ENCODE results near the gene AQP3.
"Not testable (repeated sequence)": the region's sequence is repeated elsewhere in the genome, so short reads cannot be mapped to it uniquely, and the experiment has no call there.

AQP3 gene

DNA sequence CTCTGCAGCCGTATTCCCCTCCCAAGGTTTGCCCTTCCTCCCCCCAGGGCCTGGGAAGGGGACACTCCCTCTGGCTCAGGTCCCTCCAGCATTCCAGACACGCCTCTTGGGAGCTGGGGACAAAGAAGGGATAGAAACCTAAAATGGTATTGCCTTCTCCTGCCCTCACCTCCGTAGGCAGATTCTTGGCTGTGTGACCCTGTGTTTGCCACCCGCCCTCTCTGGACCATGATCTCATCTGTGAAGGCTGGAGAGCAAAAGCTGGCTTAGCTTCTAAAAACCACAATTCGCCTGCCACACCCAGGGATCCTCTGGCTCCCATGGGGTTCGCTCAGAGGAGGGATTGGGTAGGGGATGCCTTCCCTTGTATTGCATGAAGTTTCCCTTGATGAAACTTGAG, 7.7 kb downstream of the AQP3 start:
- DNase-seq, result no peak

GRCh38 chr9:33438926-33439680, 8.3 kb downstream of the AQP3 start:
- DNase-seq, result no peak

DNA sequence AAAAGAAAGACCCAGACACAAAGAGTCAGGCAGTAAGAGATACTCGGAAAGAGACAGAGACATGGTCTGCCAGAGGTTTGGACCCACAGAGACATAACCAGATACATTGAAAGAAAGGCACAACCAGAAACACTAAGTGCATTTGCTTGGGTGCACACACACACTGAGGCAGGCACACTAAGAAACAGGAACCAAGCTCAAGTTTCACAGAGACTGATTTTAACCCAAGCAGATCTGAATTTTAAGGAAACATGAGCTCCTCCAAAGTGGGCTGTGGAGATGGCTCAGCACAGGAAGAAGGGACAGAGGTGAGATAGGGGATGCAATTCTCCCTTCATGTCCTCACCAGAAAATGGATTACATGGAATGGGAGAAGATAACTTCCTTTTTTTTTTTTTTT, 9.5 kb downstream of the AQP3 start:
- no peak for DNase-seq

DNA sequence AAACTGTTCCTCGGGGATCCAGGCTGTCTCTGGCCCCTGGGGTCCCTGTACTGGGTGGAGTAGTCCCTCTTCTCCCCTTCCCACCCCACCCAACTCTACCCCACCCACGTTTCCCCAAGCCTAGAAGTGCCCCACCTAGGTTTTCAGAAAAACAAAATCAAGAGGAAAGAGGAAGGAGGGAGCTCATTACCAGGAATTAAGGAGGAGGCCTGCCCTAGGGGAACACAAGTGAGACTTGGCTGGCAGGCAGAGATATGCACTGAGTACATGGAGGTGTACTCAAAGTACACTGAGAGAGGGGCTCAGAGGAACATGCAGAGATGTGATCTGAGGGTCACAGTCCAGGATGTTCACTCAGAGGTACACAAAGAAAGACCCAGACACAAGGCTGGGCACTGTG, 10.2 kb downstream of the AQP3 start:
- DNase-seq, result no peak

DNA sequence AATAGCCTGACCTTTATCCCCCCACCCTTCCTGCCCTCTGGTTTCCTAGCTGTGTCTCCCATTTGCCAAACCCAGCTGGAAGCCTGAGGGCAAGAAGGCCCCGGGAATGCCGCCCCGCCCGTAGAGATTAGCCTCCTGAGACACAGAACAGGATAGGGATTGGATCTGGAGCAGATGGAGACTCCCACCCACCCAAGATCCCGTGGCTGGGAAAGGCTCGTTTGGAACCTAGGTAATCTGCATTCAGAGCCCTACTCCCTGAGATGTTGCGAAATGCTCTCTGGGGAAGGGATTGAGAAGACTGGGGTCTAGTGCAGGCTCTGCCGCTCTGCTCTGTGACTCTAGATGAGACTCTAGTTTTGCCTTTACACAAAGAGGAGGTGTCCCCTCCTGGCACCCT, 10.9 kb downstream of the AQP3 start:
- DNase-seq, result no peak

- no peak for DNase-seq
Measured at GRCh38 chr9:33435821-33436277, 11.5 kb downstream of the AQP3 start.

- no peak for DNase-seq
Measured at GRCh38 chr9:33434317-33435105, 12.9 kb downstream of the AQP3 start.

DNA sequence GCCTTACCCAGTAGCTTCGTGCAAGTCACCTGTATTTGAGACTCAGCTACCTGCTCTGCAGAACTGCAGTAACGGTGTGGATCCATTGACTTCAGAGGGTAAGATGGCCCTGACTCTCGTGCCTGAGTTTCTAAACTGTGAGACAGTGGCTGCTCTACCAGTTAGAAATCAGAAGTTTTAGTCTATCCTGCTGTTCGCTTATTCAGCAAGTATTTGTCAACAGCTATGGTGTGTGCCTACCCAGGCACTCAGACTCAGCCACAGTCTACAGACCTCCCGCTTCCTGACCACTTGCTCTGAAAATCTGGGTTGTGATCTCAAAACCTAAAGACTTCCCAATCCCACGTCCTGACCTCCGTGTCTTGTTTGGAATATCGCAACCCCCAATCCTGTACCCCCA, 13.5 kb downstream of the AQP3 start:
- DNase-seq, result no peak

GRCh38 chr9:33431420-33431819, 16.0 kb downstream of the AQP3 start:
- no peak for DNase-seq

- DNase-seq, result no peak
Measured at GRCh38 chr9:33430942-33431341, 16.5 kb downstream of the AQP3 start.

DNA sequence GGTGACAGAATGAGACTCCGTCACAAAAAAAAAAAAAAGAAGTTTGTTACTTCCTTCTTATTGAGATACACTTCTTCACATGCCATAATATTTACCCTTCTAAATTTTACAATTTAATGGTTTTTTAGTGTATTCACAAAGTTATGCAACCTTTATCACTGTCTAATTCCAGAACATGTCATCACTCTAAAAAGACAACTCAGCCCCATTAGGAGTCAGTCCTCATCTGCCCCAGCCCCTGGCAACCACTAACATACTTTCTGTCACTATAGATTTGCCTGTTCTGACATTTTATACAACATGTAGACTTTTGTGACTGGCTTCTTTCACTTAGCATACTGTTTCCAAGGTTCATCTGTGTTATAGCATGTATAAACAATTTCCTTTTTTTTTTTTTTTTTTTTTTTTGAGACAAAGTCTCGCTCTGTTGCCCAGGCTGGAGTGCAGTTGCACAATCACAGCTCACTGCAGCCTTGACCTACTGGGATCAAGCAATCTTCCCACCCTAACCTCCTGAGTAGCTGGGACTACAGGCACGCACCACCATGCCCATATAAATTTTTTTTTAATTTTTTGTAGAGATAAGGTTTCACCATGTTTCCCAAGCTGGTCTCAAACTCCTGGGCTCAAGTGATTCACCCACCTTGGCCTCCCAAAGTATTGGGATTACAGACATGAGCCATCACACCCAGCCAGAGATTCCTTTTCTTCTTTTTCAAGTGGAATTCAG, 18.0 kb downstream of the AQP3 start:
- no peak for DNase-seq

GRCh38 chr9:33426843-33427293, 20.5 kb downstream of the AQP3 start:
- DNase-seq, result no peak

- DNase-seq, result no peak
Measured at GRCh38 chr9:33425128-33425533, 22.3 kb downstream of the AQP3 start.

DNA sequence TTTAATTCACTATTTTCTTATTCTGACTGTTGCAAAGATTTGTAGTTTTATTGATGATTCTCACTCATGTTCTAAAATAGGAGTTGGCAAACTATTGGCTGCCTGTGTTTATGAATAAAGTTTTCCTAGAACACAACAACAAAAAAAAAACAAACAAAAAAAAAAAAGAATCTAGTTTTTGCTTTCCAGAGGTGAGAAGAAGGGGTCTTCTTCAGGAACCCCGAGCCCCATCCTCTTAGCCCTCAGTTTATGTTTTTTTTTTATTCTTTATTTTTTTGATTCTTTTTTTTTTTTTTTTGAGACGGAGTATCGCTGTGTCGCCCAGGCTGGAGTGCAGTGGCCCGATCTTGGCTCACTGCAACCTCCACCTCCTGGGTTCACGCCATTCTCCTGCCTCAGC, 22.9 kb downstream of the AQP3 start:
- DNase-seq, result not testable (repeated sequence)

DNA sequence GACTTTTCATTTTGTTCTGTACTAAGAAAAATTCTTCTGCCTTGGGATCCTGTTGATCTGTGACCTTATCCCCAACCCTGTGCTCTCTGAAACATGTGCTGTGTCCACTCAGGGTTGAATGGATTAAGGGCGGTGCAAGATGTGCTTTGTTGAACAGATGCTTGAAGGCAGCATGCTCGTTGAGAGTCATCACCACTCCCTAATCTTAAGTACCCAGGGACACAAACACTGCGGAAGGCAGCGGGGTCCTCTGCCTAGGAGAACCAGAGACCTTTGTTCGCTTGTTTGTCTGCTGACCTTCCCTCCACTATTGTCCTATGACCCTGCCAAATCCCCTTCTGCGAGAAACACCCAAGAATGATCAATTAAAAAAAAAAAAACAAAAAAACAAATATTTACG, 23.4 kb downstream of the AQP3 start:
- not testable (repeated sequence) for DNase-seq

DNA sequence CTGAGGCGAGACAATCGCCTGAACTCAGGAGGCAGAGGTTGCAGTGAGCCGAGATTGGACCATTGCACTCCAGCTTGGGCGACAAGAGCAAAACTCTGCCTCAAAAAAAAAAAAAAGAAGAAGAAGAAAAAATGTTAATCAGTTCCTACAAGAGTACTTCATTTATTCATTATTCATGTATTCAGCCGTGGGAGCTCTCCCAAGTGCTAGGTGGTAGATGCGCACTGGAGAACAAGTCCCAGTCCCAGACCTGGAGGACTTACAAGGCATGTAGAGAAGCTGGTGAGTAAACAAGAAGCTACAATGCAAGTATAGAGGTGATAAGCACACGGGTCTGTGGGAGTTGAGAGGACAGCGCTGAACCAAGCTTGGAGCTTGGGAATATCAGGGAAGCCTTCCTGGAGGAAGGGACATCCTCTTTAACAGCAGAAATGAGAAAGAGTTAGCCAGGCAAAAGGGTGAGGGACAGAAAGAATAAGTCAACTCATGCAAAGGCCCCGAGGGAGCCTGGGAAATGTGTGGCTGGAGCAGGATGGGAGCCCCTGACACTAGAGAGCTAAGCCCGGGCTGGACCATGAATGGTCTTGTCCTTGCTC, 27.6 kb downstream of the AQP3 start:
- DNase-seq, result no peak

DNA sequence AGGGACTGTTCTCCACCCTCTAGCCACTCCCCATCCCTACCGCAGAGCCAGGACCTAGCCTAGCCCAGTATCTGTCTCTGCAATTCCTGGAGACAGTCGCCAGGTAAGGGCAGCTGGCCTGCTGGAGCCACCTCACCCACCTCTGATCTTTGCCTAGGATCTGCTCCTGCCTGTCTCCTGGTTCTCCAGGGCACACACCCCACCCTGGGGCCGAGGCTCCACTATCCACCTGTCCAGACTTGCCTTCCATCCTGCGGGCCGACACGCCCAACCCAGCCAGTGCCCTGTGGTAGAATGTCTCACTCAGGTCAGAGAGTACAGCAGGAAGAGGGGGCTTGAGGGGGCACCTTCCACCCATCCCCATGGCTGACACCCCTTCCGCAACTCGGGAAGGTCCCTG, 29.3 kb downstream of the AQP3 start:
- no peak for DNase-seq

- DNase-seq, result no peak
Measured at GRCh38 chr9:33416996-33417395, 30.4 kb downstream of the AQP3 start.

DNA sequence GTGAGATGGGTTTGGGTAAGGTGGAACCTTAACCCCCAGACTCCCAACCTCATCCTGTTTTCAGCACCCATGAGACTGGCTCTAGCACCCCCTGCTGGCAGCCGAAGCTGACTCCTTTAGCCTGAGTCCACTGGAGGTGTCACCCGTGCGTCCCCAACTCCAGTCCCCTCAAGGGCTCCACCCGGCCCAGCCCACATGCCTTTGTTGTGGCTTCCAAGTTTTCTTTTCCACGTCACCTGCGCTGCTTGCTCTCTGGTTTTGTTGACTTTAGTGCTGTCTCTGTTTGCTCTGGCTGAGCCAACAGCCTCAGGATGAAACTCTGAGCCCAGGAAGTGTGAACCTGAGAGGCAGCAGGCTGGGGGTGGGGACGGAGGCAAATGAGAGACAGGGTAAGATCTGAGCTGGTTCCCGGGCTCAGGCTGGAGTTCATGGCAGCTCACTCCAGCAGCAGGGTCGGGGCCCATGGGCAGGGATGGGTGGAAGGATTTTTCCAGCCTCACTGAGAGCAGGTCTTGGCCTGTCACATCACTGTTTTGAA, 31.8 kb downstream of the AQP3 start:
- DNase-seq, result peak; percentile 93

DNA sequence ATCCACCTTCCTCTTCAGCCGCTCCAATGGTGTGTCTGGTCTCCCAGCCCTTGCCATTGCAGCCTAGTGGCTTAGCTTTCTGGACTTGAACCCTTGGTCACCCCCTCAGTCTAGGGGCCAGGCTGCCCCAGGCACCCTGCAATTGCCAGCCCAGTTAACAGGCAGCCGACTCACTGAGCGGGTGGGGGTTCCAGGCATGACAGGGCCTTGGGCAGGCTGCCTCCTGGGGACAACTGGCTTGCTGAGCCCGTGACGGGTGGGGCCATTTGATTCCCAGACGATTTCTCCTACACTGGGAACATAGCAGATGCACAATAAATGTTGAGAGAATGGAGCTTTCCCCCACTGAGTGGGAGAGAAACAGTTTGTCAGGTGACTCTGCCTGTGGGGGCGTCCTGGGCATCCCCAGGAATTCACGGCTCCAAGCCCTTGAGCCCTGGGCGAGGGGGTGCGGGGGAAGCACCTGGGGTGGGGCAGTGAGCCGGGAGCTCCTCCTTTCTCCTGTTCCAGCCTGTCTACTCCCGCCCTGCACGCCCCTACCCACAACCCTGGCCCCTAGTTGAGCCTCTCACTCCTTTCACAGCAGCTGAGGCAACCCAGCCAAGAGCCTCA, 32.4 kb downstream of the AQP3 start:
- peak; percentile 28 for DNase-seq

DNA sequence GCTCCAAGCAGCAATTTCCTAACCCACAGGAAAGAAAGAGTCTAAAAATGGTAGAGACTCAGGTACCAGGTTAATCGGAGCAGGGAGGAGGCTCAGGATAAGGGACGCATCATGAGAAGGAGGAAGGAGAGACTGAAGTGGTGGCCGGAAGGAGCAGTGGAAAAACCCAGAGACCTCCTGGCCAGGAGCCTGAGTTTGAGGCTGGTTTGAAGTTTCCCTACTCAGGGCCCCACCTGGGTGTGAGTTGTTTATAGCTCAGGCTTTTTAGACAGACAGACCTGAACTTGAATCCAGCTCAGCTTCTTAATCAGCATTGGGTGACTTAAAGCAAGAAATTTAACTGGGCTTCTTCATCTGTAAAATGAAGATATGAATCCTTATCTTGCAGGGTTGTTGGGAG, 33.1 kb downstream of the AQP3 start:
- DNase-seq, result no peak

DNA sequence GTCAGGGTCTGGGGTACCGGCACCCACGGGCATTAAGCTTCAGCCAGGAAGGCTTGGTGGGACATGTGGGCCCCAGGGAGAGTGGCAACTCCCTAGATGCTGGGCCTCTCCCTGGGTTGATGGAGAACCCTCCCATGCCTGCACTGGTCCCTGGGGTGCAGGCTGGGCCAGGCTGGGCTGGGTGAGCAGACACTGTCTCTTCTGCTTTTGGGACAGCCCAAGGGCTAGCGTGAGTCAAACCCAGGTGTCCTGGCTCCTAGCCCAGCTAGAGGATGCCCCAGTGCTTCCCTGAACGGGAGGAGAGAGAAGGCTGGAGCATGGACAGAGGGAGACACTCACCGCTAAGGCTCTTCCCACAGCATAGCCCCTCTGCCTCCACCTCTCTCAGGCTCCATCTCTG, 39.3 kb downstream of the AQP3 start:
- DNase-seq, result no peak

All from NCI-H146 (cell line).